ENCODE measurements around the gene ACAP1.
A peak's percentile ranks its signal among the peaks of the same experiment; 100 is the strongest.

Gene ACAP1

GRCh38 chr17:7312432-7313087 is 23.8 kb upstream of the ACAP1 start:
- no peak for DNase-seq

GRCh38 chr17:7313088-7313889 is 23.0 kb upstream of the ACAP1 start:
- no peak for DNase-seq

GRCh38 chr17:7313890-7314718 is 22.2 kb upstream of the ACAP1 start:
- no peak for DNase-seq

DNA sequence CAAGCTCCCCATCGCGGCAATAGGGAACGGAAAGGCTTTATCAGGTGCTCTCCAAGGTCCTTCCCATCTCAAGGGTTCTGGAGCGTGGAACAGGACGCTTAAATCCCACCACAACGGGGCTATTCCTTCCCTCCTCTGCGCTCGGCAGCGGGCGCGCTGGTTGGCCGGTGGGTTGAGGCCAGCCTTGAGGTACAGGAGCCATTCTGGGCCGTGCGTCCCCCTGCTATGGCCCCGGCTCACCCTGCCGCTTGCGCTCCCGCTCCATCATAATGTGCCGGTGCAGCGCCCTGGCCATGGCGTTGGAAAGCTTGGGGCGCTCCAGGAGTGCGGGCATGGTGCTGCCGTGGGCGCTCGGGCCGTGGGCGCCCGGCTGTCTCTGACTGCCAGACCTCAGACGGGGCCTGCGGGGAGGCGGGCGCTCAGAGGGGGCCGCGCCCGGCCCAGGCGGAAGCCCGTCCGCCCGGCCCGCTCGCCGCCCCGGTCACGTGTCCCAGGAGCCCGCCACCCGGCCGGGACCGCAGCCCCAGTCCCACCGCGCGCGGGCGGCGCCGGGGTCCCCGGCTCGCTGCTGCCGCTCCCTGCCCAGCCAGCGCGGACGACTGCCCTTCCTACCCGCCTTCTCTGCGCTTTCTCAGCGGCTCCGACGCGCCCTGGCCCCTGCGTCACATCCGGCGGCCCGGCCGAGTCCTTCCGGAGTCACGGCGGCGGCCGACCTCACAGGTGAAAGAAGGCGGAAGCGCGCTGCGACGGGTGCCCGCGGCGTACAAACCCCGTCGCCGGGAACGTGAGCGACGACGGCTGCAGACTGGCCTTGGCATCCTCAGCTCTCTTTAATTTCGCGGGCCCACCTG is 21.4 kb upstream of the ACAP1 start, which contains the start of gene GPS2:
GPS2 (minus strand) TSS at position 642 of the 851 bp plus-strand sequence; CDS start at position 334, 308 bp downstream.
- peak; percentile 88 for DNase-seq

DNA sequence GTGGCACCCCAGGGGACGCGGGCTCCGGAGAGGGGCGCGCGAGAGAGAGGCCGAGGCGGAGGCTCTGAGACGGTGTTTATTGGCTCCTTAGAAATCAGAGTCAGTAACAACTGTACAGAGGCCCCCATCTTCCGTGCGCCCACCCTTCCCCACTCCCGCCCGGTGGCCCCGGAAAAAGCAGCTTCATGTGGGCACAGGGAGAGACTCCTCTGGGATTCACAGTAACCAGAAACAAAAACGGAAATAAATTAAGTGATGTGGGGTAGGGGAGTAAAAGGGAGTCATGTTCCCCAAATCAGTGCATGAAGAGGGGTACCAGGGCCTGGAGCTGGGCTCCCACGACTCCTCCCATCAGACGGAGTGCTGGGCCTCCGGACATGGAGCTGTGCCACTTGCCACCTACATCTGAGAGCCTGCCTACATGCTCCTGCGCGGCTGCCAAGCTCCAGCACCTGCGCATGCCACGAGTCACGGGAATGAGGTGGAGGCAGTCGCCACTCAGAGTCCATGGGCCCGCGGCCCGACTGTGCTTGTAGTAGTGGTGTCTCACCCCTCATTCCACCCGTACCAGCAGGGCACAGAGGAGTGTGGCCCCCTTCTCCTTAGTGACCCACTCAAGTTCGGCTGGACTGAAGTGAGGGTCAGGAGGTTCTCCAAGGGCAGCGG is 20.6 kb upstream of the ACAP1 start:
- no peak for DNase-seq

DNA sequence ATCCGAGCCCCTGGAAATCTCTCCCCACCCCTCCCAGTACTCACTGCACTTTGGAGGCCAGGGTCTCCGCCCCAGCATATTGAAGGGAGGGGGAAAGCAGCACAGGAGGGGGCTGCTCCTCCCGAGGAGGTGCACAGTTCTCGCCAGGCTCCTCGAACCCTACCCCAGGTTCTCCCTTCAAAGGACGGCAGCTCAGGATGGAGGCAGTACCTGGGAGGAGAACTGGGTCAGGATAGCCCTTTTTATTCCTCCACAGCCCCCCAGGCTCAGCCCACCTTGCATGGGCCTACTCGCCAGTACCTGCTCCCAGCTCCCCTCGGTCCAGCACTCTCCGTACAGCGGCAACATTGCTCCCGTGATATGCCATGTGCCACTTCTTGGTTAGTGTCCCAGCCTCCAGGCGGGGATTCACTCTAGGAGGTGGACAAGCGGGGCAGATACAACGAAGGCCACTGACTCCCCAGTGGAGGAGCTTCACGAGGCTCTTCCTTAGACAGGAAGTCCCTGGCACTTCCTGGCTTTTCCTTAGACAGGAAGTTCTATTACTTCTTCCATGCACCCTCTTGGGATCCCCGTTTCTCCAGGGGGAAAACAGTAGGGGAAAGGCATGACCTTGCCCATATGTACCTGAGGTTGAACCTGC is 19.0 kb upstream of the ACAP1 start:
- no peak for DNase-seq

DNA sequence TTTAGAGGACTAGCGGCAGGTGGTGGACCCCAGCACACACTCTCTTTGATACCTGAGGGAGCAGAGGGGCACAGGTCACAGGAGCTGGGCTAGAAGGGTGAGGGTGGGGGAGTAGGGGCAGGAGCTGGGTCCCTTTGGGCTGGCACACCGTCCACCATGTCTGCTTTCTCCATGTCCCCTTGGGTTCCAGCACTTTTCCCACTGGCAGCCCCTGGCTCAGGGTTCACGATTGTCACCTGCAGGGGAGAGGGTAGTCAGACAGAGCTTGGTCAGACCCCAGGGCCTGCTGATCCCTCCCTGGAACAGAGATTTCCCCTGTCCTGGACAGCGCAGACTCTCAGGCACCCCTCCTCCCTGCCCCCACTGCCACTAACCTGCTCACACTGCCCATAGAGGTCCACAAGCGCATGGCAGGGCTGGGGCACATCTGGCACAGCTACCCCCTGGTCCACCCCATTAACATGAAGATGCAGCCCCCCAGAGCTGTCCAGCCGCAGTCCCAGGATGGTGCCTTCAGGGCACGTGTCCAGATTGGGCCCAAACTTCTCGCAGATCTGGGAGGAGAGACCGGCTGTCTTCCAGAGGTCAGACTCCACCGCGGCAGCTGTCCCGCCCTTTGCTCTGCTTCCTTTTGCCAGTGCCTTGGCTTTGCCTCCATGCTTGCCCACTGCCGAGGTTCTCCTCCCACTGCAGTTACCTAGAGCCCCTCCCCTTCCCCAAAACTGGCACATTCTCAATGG is 18.0 kb upstream of the ACAP1 start:
- no peak for DNase-seq

GRCh38 chr17:7321466-7321865 is 14.9 kb upstream of the ACAP1 start:
- no peak for DNase-seq

- DNase-seq = no peak
Observed at GRCh38 chr17:7322520-7323194, 13.7 kb upstream of the ACAP1 start.

GRCh38 chr17:7323731-7324437 is 12.4 kb upstream of the ACAP1 start:
- no peak for DNase-seq

DNA sequence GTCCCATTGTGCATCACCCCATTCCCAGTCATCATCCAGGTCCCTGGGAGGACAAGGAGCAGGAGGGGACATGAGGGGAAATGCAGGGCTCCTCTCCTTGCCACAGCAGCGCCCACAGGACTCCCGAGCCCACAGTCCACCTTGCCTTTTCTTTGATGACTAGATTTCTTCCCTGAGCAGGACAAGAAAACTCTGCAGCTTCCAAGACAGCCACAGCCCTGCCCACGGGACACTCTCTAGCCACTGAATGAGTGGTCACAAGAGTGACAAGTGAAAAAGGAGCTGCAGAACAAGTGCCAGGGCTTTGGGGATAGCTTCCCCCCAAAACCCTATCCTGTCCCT is 11.9 kb upstream of the ACAP1 start:
- no peak for DNase-seq

DNA sequence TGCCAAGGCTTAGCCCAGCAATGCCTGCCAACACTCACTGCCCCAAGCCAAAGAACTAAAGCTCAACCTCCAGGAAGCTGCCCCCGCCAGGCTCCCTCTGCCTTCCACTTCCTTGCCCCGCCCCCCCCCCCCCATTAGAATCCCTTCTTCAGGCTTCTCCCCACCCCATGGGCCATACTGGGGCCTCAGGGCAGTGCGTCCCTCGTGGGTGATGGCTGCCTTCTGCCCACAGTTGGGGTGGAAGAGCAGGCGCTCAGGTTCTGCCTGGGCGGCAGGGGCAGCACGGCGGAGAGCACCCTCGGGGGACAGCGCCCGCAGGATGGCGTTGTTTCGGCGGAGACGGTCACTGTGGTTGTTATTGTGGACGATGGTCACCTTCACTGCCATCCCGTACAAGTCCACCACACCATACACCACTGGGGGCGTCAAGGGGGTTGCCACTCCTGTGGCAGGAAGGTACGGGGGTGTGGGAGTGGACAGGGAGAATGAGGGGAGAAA is 11.2 kb upstream of the ACAP1 start:
- no peak for DNase-seq

GRCh38 chr17:7326186-7326585 is 10.1 kb upstream of the ACAP1 start:
- no peak for DNase-seq

- no peak for DNase-seq
Observed at GRCh38 chr17:7327056-7327455, 9.3 kb upstream of the ACAP1 start.

DNA sequence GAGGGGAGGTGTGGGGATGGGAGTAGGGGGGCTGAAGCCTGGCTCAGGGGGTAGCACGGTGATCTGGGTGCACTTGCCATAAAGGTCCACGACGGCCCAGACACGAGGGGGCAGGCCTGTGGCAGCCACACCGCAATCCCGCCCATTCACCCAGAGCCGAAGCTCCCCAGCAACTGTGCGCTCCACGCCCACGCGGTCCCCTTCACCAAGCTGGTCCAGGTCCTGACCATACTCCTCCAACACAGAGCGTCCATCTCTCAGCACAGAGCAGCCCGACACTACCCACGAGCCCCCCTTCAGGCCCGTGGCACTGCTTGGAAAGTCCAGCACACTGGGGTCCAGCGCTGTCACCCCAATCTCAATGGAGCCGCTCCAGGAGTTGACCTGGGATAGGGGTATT is 8.8 kb upstream of the ACAP1 start:
- no peak for DNase-seq

- no peak for DNase-seq
Observed at GRCh38 chr17:7328009-7328408, 8.3 kb upstream of the ACAP1 start.

- no peak for DNase-seq
Observed at GRCh38 chr17:7328840-7329373, 7.4 kb upstream of the ACAP1 start, which contains the start of gene NEURL4. NEURL4 (minus strand) TSS chr17:7329335; CDS start chr17:7329312, 23 bp downstream.

DNA sequence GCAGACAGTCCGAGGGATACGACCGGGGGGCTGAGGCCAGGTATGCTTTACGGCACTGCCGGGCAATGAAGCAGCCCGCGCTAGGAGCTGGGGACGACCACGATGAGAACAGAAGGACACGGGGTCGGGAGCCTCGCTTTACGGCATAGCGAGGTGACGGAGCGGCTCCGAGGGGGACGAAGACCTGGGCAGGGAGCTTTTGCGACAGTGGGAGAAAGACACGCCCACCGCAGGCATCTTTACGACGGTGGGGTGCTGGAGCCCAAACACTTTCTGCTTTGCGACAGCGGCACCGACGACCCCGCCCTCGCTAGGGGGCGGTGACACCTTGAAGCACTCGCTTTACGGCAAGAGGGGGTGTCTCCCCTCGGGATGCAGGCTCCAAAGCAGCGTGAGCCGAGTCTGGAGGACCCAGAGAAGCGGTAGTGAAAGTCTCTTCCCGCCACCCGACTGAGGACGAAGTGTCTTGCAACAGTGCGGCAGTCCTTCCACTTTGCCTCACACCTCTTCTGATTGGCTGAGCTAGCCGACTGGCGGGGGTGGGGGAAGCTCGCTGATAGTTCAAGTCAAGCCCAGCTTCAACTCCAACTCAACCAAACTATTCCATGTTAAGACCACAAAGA is 6.8 kb upstream of the ACAP1 start:
- DNase-seq = peak; percentile 98
